ENCODE data around the gene C7orf57.

- TF ChIP-seq, protein P1, sequence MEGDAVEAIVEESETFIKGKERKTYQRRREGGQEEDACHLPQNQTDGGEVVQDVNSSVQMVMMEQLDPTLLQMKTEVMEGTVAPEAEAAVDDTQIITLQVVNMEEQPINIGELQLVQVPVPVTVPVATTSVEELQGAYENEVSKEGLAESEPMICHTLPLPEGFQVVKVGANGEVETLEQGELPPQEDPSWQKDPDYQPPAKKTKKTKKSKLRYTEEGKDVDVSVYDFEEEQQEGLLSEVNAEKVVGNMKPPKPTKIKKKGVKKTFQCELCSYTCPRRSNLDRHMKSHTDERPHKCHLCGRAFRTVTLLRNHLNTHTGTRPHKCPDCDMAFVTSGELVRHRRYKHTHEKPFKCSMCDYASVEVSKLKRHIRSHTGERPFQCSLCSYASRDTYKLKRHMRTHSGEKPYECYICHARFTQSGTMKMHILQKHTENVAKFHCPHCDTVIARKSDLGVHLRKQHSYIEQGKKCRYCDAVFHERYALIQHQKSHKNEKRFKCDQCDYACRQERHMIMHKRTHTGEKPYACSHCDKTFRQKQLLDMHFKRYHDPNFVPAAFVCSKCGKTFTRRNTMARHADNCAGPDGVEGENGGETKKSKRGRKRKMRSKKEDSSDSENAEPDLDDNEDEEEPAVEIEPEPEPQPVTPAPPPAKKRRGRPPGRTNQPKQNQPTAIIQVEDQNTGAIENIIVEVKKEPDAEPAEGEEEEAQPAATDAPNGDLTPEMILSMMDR (IDR thresholded peaks at IDR 0.05) = no peak
- no peak for TF ChIP-seq POLR2A (IDR thresholded peaks at IDR 0.05)
- TF ChIP-seq POLR2AphosphoS5 (IDR thresholded peaks at IDR 0.05) = no peak
These were observed 66.0 kb downstream of the C7orf57 start for GRCh38 chr7:48101352-48101751.
